B cell (primary cell): ENCODE measurements around the gene PSMB3.

Source experiments
- CTCF ChIP-seq: fragments of 200-600 bp; IDR thresholded peaks from one replicate; pipeline ENCODE4 v1.8.0; 2022; ENCODE audit warnings: antibody characterized with exemption, mild to moderate bottlenecking
- EZH2 ChIP-seq: IDR thresholded peaks from 2 replicates; pipeline ENCODE4 v1.6.1; 2012; ENCODE audit warnings: borderline replicate concordance, low read depth, mild to moderate bottlenecking, moderate library complexity, low read length; ENCODE audit not compliant: insufficient read depth, poor library complexity, severe bottlenecking

- TF ChIP-seq CTCF (no peak), EZH2 (no peak)
These were observed 39.0 kb upstream of the PSMB3 start for GRCh38 chr17:38713456-38714075.
